Measurements from ENCODE around the gene KANSL1.
"Not testable (repeated sequence)": the region's sequence is repeated elsewhere in the genome, so short reads cannot be mapped to it uniquely, and the experiment has no call there.

KANSL1 gene

GRCh38 chr17:46013502-46014165, 179.6 kb downstream of the KANSL1 start:
- no peak for DNase-seq

- DNase-seq, result no peak
These were observed 180.1 kb downstream of the KANSL1 start for GRCh38 chr17:46013127-46013501.

GRCh38 chr17:46012506-46013079, 180.6 kb downstream of the KANSL1 start:
- DNase-seq, result no peak

- no peak for DNase-seq
These were observed 181.3 kb downstream of the KANSL1 start for GRCh38 chr17:46011711-46012505.

- DNase-seq, result no peak
These were observed 182.5 kb downstream of the KANSL1 start for GRCh38 chr17:46010597-46011186.

- DNase-seq, result no peak
These were observed 183.3 kb downstream of the KANSL1 start for GRCh38 chr17:46009681-46010596.

GRCh38 chr17:46008591-46008990, 184.6 kb downstream of the KANSL1 start:
- DNase-seq, result no peak

- no peak for DNase-seq
These were observed 185.7 kb downstream of the KANSL1 start for GRCh38 chr17:46007461-46007965.

- not testable (repeated sequence) for DNase-seq
These were observed 187.1 kb downstream of the KANSL1 start for GRCh38 chr17:46006082-46006481.

GRCh38 chr17:46003907-46004748, 189.1 kb downstream of the KANSL1 start:
- DNase-seq, result no peak

GRCh38 chr17:46002973-46003316, 190.3 kb downstream of the KANSL1 start:
- DNase-seq, result no peak

- DNase-seq, result peak; percentile 87
These were observed 190.8 kb downstream of the KANSL1 start for GRCh38 chr17:46002311-46002972.

- no peak for DNase-seq
These were observed 191.6 kb downstream of the KANSL1 start for GRCh38 chr17:46001390-46002310.

- no peak for DNase-seq
These were observed 192.5 kb downstream of the KANSL1 start for GRCh38 chr17:46000757-46001156.

GRCh38 chr17:46000292-46000691, 192.9 kb downstream of the KANSL1 start:
- DNase-seq, result no peak

GRCh38 chr17:45999900-46000290, 193.3 kb downstream of the KANSL1 start:
- no peak for DNase-seq

GRCh38 chr17:45998987-45999899, 194.0 kb downstream of the KANSL1 start, which contains the start of gene STH:
Gene STH (plus strand): TSS chr17:45999250. CDS start chr17:45999280, 30 bp downstream.
- DNase-seq, result no peak

- DNase-seq, result no peak
These were observed 195.6 kb downstream of the KANSL1 start for GRCh38 chr17:45997624-45998023.

- DNase-seq, result no peak
These were observed 196.1 kb downstream of the KANSL1 start for GRCh38 chr17:45997166-45997565.

All from activated CD8-positive, alpha-beta memory T cell treated with anti-CD3 and anti-CD28 coated beads, Interleukin-2, amount 50 U/mL, for 48 hours (primary cell).